GM18907 (cell line): ENCODE results near the gene C5orf47.

ENCODE experiments used
- ATAC-seq: cut with Tn5 transposase; IDR thresholded peaks from one replicate; pipeline ENCODE4 v1.9.1; 2021; ENCODE audit warnings: mild to moderate bottlenecking, moderate library complexity; ENCODE audit not compliant: unreplicated experiment

C5orf47 gene

GRCh38 chr5:173988554-173989431 is at the start of gene C5orf47:
Gene C5orf47 (plus strand): TSS chr5:173989170. CDS start chr5:173989264, 94 bp downstream.
- no peak for ATAC-seq

DNA sequence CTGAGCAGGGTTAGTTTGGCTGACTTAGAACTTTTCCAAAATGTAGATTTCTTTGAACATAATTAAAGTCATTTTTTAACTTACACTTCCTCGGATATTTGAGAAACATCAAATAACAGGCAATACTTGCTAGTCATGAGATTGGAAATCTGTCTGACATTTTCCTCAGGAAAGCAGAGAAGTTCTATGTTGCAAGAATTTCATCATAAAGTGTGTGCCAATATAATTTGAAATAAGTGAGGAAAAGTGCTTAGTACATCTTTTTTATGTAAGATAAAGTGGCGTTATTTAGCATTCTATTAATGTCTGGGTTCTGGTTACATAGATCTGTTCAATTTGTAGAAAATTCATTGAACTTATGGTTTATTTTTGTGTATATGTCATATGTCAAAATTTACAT is 48.7 kb upstream of the C5orf47 start:
- no peak for ATAC-seq

GRCh38 chr5:173941102-173941501 is 47.9 kb upstream of the C5orf47 start:
- no peak for ATAC-seq

- ATAC-seq = no peak
Observed at GRCh38 chr5:173941758-173942401, 47.1 kb upstream of the C5orf47 start.

GRCh38 chr5:173944511-173944910 is 44.5 kb upstream of the C5orf47 start:
- no peak for ATAC-seq

GRCh38 chr5:173945160-173945559 is 43.8 kb upstream of the C5orf47 start:
- no peak for ATAC-seq

DNA sequence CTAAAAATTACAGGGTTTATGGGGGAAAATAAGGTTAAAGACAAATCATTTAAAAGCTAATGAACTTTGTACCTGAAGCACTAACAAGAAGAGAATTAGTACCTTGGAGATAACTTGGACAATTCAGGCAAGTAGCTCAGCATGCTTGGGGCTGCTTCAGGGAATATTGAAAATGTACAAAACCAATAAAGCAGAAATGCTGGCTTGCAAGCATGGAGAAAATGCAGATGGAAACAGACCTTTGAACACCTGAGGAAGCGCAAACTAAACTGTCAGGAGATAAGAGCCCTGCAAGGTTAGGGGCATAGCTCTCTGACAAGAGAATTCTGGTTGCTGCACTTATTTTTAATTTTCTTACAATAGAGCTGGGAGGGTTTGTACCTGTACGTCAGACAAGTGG is 42.6 kb upstream of the C5orf47 start:
- no peak for ATAC-seq

- ATAC-seq = no peak
Observed at GRCh38 chr5:173950829-173951228, 38.1 kb upstream of the C5orf47 start.

GRCh38 chr5:173953528-173954090 is 35.4 kb upstream of the C5orf47 start:
- ATAC-seq = no peak

DNA sequence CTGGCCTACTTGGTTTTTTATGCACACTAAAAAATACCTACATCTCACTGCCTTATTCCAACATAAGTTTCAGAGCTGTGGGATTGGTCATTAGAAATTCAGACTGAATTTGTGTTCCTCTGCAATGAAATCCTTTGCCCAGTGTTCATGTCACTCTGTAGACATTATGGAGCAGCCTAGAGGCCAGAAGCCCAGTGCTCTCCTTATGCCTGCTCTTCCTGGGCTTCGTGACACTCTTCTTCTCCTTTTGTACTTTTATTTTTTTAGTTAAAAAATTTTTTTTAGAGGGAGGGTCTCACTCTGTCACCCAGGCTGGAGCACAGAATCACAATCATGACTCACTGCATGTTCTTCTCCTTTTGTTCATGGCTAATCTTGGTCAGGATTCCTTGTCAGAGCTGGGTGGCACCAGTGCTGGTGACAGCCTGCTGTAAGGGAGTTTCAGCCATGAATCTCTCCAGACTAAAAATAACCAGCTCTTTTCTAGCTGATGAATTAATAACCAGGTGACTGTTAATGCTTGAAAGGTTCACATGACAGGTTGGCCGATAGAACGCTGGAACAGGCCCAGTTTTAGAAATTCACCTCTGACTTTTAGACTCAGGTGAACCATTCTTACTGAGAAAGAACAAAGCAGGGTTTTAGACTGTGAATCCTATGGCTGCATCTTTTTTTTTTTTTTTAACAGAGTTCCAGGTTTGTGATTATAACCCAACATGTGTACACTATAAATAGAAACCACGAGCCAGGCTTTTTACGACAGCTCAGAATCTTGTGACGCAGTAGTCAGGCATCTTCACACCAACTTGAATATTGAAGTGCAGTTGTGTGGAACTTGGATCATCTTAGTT is 34.1 kb upstream of the C5orf47 start:
- ATAC-seq = peak; percentile 75

GRCh38 chr5:173960986-173961385 is 28.0 kb upstream of the C5orf47 start:
- ATAC-seq = no peak

GRCh38 chr5:173961418-173961817 is 27.6 kb upstream of the C5orf47 start:
- ATAC-seq = no peak

- no peak for ATAC-seq
Observed at GRCh38 chr5:173962436-173962972, 26.5 kb upstream of the C5orf47 start.

GRCh38 chr5:173963182-173963838 is 25.7 kb upstream of the C5orf47 start:
- no peak for ATAC-seq

DNA sequence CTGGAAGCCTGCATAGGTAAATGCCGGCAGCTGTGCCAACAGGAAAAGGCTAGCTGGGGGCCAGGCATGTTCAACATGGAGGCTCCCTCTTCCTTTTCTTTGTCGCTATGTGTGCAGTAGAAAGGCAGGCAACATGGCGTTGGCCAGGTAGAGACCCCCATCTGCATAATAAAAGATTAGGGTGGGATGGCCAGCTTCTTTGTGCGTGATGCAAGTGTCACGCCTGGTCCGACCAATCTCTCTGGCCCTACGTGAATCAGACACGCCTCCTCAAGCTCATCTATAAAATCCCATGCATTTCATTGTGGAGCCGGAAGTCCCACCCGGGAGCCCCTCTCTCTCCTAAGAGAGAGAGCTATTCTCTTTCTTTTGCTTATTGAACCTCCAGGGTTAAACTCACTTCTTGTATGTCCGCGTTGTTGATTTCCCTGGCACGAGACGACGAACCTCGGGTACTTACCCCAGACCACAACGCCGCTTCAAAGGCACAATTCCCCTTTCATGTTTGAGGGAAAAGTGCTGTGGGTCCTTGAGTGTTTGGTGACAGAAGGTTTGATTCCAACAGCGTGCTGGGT is 25.0 kb upstream of the C5orf47 start:
- no peak for ATAC-seq

GRCh38 chr5:173964506-173964905 is 24.5 kb upstream of the C5orf47 start:
- no peak for ATAC-seq

DNA sequence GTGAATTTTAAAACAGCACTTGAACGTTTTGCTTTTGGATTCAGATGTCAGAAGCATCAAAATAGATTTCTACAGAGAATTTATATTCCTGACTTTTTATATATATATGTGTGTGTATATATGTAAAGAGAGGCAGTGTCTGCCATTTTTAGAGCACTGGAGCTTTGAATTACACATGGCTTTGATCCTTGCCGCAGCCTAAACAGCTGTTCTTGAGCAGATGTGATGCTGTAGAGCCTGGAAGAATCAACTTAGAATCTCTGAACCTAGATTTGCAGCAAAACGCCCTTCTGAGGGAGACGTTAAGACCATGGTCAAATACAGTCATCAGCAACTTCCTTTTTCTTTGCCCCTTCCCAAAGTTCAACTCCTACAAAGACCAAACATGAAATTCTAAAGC is 21.7 kb upstream of the C5orf47 start:
- no peak for ATAC-seq

- ATAC-seq = no peak
Observed at GRCh38 chr5:173968154-173968797, 20.7 kb upstream of the C5orf47 start.
